NCI-H524 treated with DMSO at 0.1 percent for 48 hours (cell line): ENCODE measurements around the gene CMIP.
"Not testable (repeated sequence)": the region's sequence is repeated elsewhere in the genome, so short reads cannot be mapped to it uniquely, and the experiment has no call there.

Experiments
- DNase-seq: peaks from one replicate; lab custom pipeline; 2025; lab: John Stamatoyannopoulos, UW

Gene CMIP

GRCh38 chr16:81421536-81421935 is 23.1 kb upstream of the CMIP start:
- no peak for DNase-seq

- not testable (repeated sequence) for DNase-seq
Measured at GRCh38 chr16:81422153-81422552, 22.5 kb upstream of the CMIP start.

- no peak for DNase-seq
Measured at GRCh38 chr16:81424771-81425170, 19.8 kb upstream of the CMIP start.

DNA sequence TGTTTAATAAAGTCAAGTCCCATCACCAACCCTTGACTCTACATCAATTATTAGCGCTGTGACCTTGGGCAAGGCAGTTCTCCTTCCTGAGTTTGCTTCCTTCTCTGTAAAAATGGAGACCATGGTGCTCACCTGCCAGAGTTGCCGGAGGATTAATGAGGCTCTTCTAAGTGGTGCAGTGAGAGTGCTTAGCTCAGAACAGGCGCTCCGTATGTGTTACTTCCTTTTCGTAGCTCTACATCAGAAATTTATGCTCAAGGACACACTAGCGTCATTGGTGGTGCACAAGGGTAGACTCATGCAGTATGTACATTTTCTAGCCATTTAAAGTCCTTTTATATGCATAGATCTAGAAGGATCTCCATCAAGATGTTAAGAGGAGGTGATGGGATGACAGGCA is 17.4 kb upstream of the CMIP start:
- no peak for DNase-seq

DNA sequence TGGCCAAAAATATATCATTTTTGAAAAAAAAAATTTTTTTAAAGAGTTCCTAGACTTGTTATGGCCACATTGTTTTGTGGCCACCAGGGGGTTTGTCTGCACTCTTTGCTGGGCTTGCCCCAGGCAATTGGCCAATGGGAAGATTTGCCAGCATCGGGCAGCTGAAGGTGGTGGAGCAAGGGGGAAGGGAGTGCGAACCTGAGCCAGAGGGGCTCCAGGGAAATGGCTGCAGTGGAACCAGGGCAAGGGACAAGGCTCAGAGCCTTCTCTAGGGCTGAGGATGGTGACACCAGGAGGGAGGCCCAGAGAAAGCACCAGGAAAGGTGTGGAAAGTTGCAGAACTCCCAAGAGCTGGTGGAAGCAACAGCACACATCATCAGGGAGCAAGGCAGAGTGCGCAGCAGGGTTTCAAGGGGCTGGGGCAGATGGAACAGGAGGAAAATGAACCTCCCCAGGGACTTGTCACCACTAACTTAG is 15.5 kb upstream of the CMIP start:
- DNase-seq, result peak; percentile 96

DNA sequence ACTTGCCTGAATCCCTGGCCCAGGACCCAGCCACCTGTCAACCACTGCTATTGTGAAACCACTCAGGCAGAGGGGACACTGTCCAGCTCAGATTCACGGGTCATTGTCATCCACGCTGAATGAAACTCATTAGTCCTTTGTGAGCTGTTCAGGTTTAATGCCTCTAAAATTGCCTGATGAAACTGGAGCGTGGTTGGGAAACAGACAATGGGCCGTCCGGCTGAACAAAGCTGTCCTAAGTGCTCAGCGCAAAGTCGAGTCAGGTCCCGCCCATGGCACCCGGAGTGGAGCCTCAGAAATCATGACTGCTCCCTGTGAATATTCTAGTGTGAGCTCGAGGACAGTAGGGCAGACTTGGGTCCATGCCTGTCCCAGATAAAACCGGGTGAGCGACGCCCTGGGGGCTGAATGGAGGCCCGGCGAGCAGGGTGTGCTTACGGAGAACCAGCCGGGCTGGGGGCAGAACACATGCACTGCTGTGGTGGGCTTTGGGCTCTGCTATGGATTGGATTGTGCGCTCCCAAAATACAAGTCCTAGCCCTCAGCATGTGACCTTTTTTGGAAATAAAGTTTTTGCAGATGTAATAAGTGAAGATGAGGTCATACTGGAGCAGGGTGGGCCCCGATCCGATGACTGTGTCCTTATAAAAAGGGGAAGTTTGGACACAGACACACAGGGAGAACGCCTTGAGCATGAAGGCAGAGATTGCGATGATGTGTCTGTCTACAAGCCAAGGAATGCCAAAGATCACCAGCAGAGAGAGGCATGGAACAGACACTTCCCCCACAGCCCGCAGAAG is 12.9 kb upstream of the CMIP start:
- DNase-seq, result no peak

DNA sequence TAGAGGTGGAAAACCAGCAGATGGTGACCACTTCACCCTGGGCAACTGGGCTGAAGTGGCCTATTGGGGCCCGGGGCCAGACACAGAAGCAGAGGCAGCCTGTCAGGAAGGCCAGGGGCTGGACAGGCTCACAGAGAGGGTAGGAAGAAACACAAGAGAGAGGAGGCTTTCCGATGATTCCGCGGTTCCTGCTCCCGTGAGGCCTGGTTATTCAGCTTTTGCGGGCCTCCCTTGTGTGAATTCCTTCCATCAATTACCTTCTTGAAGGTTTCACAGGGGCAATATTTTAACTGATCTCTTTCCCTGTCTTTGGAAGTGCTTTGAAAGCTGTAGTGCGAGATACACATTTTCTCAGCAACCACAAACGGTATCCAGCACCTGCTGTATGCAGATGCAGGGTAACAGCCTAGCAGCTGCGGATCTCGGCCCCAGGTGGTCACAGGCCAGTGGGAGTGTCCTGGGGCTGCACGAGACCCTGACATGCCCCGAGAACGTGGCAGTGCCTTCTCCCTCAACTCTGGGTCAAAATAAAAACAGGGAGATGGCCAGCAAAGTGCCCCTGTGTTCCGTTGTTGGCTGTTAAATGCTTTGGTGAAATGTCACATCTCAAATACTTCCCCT is 11.6 kb upstream of the CMIP start:
- DNase-seq, result peak; percentile 95

- DNase-seq, result no peak
Measured at GRCh38 chr16:81435103-81435502, 9.5 kb upstream of the CMIP start.

GRCh38 chr16:81435567-81435966 is 9.0 kb upstream of the CMIP start:
- no peak for DNase-seq

GRCh38 chr16:81436386-81436785 is 8.2 kb upstream of the CMIP start:
- no peak for DNase-seq

GRCh38 chr16:81437865-81438264 is 6.7 kb upstream of the CMIP start:
- DNase-seq, result no peak

GRCh38 chr16:81440888-81441761 is 3.5 kb upstream of the CMIP start:
- no peak for DNase-seq

GRCh38 chr16:81442220-81442915 is 2.2 kb upstream of the CMIP start:
- no peak for DNase-seq

DNA sequence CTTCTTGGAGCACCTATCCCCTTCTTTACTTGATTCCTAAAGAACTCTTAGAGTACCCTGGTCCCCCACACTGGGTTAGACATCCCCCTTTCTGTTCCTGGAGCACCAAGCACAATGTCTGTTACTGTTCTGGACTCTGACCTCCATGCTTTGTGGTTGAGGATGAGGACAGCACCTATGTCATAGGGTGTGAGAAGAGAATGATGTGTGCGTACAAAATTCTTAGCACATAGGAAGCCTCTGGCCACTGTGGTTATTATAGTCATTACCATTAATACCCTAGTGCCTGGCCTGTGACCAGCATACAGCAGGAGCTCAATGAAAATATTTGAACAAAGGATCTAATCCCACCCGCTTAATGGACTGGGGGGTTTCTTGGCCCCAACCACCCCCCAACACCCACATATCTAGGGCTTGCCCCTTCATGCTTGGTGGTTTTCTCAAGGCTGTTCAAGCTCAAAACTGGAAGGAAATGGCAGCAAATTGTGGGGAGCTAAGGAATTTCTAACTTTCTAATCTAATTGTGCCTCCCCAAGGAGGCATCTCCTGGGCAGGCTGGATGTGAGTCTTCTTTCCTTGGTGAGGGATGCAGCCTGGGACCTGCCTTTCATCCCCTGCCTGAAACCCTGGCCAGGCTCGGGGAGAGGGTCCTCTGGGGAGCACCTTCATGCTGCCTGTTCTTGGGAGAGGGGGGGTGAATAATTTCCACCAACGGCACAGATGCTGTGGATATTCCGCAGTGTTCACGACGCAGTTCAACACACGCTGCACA is 1.5 kb upstream of the CMIP start:
- no peak for DNase-seq

DNA sequence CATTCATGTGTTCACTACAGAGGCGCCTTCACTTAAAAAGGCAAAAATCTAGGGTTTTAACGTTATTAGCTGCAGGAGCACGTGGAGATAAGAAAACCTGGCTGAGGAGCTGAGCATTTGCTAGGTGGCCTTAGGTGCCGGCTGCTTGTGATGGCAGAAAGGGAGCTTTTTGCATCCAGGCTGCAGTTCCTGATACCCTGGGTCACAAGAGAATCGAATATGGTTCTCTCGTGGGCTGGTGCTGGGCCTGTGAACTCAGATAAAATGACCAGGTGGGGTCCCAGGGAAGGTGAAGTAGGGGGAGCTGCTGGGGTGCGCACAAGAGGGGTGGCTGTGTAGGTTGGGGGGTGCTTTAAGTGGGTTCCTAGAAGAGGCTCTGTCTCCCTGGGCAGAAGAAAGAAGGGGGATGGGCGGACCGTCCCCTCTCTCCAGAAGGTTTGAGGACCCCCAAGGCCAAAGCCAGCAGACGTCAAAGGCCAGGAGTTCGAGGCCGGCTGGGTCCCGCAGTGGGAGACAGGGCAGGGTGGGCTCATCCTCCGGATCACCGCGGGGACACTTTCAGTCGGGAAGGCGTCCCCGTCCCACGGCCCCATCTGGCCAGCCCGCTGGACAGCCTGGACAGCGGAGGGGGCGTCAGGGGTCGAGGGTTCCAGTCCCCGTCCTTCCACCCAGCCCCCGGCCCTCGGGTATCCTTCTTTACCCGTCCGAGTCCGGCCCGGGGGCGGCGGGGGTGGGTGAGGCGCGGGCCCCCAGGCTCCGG is 740 bp upstream of the CMIP start:
- no peak for DNase-seq

GRCh38 chr16:81445143-81445961 is 744 bp downstream of the CMIP start:
- no peak for DNase-seq

GRCh38 chr16:81445966-81446906 is 1.6 kb downstream of the CMIP start:
- DNase-seq, result no peak

- no peak for DNase-seq
Measured at GRCh38 chr16:81446907-81447268, 2.3 kb downstream of the CMIP start.
